WERI-Rb-1 (cell line): ENCODE measurements around the gene CD109.

Source experiments
- DNase-seq: peaks from one replicate; pipeline ENCODE4 v3.0.0-alpha.2; 2020
- H3K27ac ChIP-seq: fragments of 250-450 bp; sonication (Bioruptor Pico); 2 replicates; pipeline ENCODE4 v1.5.1; 2020; ENCODE audit warnings: mild to moderate bottlenecking, moderate library complexity
- H3K27me3 ChIP-seq: fragments of 250-450 bp; sonication (Bioruptor Pico); 2 replicates; pipeline ENCODE4 v1.5.1; 2021; ENCODE audit warnings: mild to moderate bottlenecking, low read depth, moderate library complexity; ENCODE audit not compliant: insufficient read depth, severe bottlenecking
- H3K36me3 ChIP-seq: fragments of 250-450 bp; sonication (Bioruptor Pico); 2 replicates; pipeline ENCODE4 v1.5.1; 2020; ENCODE audit warnings: mild to moderate bottlenecking, moderate library complexity
- H3K4me3 ChIP-seq: 2 replicates; pipeline ENCODE4 v1.5.1; 2011; ENCODE audit warnings: low read depth, mild to moderate bottlenecking, control low read depth, low read length
- H3K9me3 ChIP-seq: fragments of 250-450 bp; sonication (Bioruptor Pico); 2 replicates; pipeline ENCODE4 v1.5.1; 2021; ENCODE audit warnings: mild to moderate bottlenecking, moderate library complexity; ENCODE audit not compliant: severe bottlenecking
- CTCF ChIP-seq: IDR thresholded peaks from 2 replicates; pipeline ENCODE4 v1.5.1; 2011; ENCODE audit warnings: low read depth, mild to moderate bottlenecking, control low read depth, inconsistent platforms, low read length

CD109 gene

GRCh38 chr6:73774311-73774774 is 78.3 kb downstream of the CD109 start:
- no peaks in the 10 kb centered on the region for H3K36me3 ChIP-seq
- TF ChIP-seq CTCF = no peak
- H3K27ac ChIP-seq = no peak overlapping the region
- H3K9me3 ChIP-seq = no peaks in the 10 kb centered on the region
- no peak overlapping the region for H3K4me3 ChIP-seq
- H3K27me3 ChIP-seq = no peaks in the 10 kb centered on the region
- no peak for DNase-seq

- H3K27me3 ChIP-seq = no peaks in the 10 kb centered on the region
- no peak for TF ChIP-seq CTCF
- H3K4me3 ChIP-seq = no peak overlapping the region
- H3K9me3 ChIP-seq = no peaks in the 10 kb centered on the region
- H3K36me3 ChIP-seq = no peaks in the 10 kb centered on the region
- no peak overlapping the region for H3K27ac ChIP-seq
- no peak for DNase-seq
These were observed 83.9 kb downstream of the CD109 start for GRCh38 chr6:73779943-73780342.

GRCh38 chr6:73782911-73783310 is 86.9 kb downstream of the CD109 start:
- no peaks in the 10 kb centered on the region for H3K27me3 ChIP-seq
- no peak overlapping the region for H3K4me3 ChIP-seq
- no peak for DNase-seq
- H3K27ac ChIP-seq = no peak overlapping the region
- H3K36me3 ChIP-seq = no peaks in the 10 kb centered on the region
- H3K9me3 ChIP-seq = no peaks in the 10 kb centered on the region
- TF ChIP-seq CTCF = no peak

- no peak overlapping the region for H3K4me3 ChIP-seq
- H3K9me3 ChIP-seq = no peaks in the 10 kb centered on the region
- H3K27me3 ChIP-seq = no peaks in the 10 kb centered on the region
- TF ChIP-seq CTCF = no peak
- DNase-seq = no peak
- H3K27ac ChIP-seq = no peak overlapping the region
- no peaks in the 10 kb centered on the region for H3K36me3 ChIP-seq
These were observed 88.9 kb downstream of the CD109 start for GRCh38 chr6:73784726-73785505.

- no peak overlapping the region for H3K4me3 ChIP-seq
- H3K27me3 ChIP-seq = no peaks in the 10 kb centered on the region
- no peak for DNase-seq
- no peaks in the 10 kb centered on the region for H3K36me3 ChIP-seq
- no peak for TF ChIP-seq CTCF
- no peaks in the 10 kb centered on the region for H3K9me3 ChIP-seq
- H3K27ac ChIP-seq = no peak overlapping the region
These were observed 94.6 kb downstream of the CD109 start for GRCh38 chr6:73790574-73790973.

GRCh38 chr6:73791336-73791735 is 95.3 kb downstream of the CD109 start:
- no peak for TF ChIP-seq CTCF
- DNase-seq = no peak
- H3K4me3 ChIP-seq = no peak overlapping the region
- H3K27ac ChIP-seq = no peak overlapping the region
- no peaks in the 10 kb centered on the region for H3K36me3 ChIP-seq
- no peaks in the 10 kb centered on the region for H3K9me3 ChIP-seq
- H3K27me3 ChIP-seq = no peaks in the 10 kb centered on the region
